CD4-positive, CD25-positive, alpha-beta regulatory T cell (primary cell): ENCODE data around the gene COL5A1. TPM values are rescaled to one million over a fixed set of nuclear protein-coding genes. Genes with fewer than 3 reads are reported as not detected.

Experiments
- ATAC-seq, 2 donors: fragments of 150-1000 bp; cut with Tn5 transposase; one replicate each; pipeline ENCODE4 v1.10.0; 2021; ENCODE audit warnings: low read depth in 2 of 2, moderate number of reproducible peaks in 2 of 2, moderate library complexity in 1 of 2
- DNase-seq, 3 donors: peaks; one replicate each; pipeline versions ENCODE4 v3.0.0 to v3.0.0-alpha.2; 2012 to 2022; ENCODE audit warnings: mixed read lengths in 1 of 3
- H3K27ac ChIP-seq: one replicate; pipeline ENCODE4 v1.7.0; 2013; ENCODE audit warnings: mild to moderate bottlenecking, low read length; ENCODE audit not compliant: insufficient read depth, poor library complexity, severe bottlenecking
- H3K27me3 ChIP-seq: one replicate; pipeline ENCODE4 v1.7.0; 2013; ENCODE audit warnings: low read length; ENCODE audit not compliant: control insufficient read depth, insufficient read depth
- H3K36me3 ChIP-seq: one replicate; pipeline ENCODE4 v1.7.0; 2013; ENCODE audit warnings: mild to moderate bottlenecking, low read length, moderate library complexity; ENCODE audit not compliant: control insufficient read depth, insufficient read depth
- H3K4me1 ChIP-seq: 2 replicates; pipeline ENCODE4 v1.7.0; 2013; ENCODE audit warnings: mild to moderate bottlenecking, low read length; ENCODE audit not compliant: insufficient read depth, control insufficient read depth, poor library complexity, severe bottlenecking
- H3K4me3 ChIP-seq: one replicate; pipeline ENCODE4 v1.7.0; 2013; ENCODE audit warnings: low read depth, mild to moderate bottlenecking, low read length, moderate library complexity
- H3K9me3 ChIP-seq, 2 experiments: 1 replicate in 1 of 2; 2 replicates in 1 of 2; pipeline ENCODE4 v1.7.0; 2013; ENCODE audit warnings: low read length in 2 of 2, mild to moderate bottlenecking in 1 of 2, moderate library complexity in 1 of 2; ENCODE audit not compliant: control insufficient read depth in 2 of 2
- H3K27ac Mint-ChIP-seq, 3 donors: one replicate each; pipeline ENCODE4 v1.8.0; 2020 to 2022; ENCODE audit warnings: mild to moderate bottlenecking in 3 of 3, mixed read lengths in 3 of 3, moderate library complexity in 2 of 3
- H3K27me3 Mint-ChIP-seq: one replicate; pipeline ENCODE4 v1.8.0; 2022; ENCODE audit warnings: mild to moderate bottlenecking, mixed read lengths
- H3K36me3 Mint-ChIP-seq: one replicate; pipeline ENCODE4 v1.8.0; 2020; ENCODE audit warnings: mixed read lengths
- H3K4me1 Mint-ChIP-seq, 4 donors: one replicate each; pipeline ENCODE4 v1.8.0; 2020 to 2022; ENCODE audit warnings: mixed read lengths in 4 of 4, mild to moderate bottlenecking in 1 of 4
- H3K4me3 Mint-ChIP-seq, 4 donors: one replicate each; pipeline ENCODE4 v1.8.0; 2020 to 2022; ENCODE audit warnings: mild to moderate bottlenecking in 4 of 4, mixed read lengths in 4 of 4, moderate library complexity in 3 of 4
- H3K9me3 Mint-ChIP-seq, 7 donors: one replicate each; pipeline ENCODE4 v1.8.0; 2020 to 2022; ENCODE audit warnings: mixed read lengths in 7 of 7, mild to moderate bottlenecking in 3 of 7, moderate library complexity in 2 of 7
- polyA plus RNA-seq, 4 donors: library from polyadenylated mRNA; unstranded; fragments of 300-500 nt; fragmentation: Illumina TruSeq; gene quantifications; one replicate each; pipeline ENCODE4 v1.2.3, GENCODE V29; 2021
- total RNA-seq: library from RNA; stranded (reverse); gene quantifications from one replicate; pipeline ENCODE4 v1.2.3, GENCODE V29; 2022

Gene COL5A1
- total and polyA plus RNA-seq, 5 donors from 2014 or later, result 0.02 to 1.7 (median 0.10) TPM; not detected in 2

DNA sequence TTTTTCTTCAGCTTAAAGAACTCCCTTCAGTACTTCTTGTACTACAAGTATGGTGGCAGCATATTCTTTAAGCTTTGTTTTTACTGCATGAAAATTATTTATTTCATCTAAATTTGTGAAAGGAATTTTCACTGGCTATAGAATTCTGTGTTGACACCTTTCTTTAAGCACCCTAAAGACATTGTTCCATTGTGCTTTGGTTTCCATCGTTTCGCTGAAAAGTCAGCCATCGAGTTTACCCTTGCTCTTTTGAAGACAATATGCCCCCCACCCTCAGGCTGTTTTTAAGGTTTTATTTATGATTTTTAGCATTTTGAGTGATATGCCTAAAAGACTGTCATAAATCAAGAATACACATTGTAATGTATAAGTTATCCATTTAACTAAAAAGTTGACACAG lies 27.3 kb upstream of the COL5A1 start:
- ATAC-seq, result no peak
- Mint-ChIP-seq H3K27ac (no peak overlapping the region), H3K4me3 (no peak overlapping the region), H3K27me3 (peaks cover 16% of the 10 kb centered on the region), H3K9me3 (peaks cover 0 to 14% (median 7%) of the 10 kb centered on the region in 7 donors), H3K4me1 (no peaks in the 10 kb centered on the region), H3K36me3 (no peaks in the 10 kb centered on the region)
- Histone ChIP-seq H3K27ac (no peak overlapping the region), H3K9me3 (peaks cover 9 to 12% of the 10 kb centered on the region in 2 experiments), H3K4me1 (no peaks in the 10 kb centered on the region), H3K36me3 (no peaks in the 10 kb centered on the region), H3K27me3 (peaks cover 2% of the 10 kb centered on the region), H3K4me3 (no peak overlapping the region)
- DNase-seq, result no peak

DNA sequence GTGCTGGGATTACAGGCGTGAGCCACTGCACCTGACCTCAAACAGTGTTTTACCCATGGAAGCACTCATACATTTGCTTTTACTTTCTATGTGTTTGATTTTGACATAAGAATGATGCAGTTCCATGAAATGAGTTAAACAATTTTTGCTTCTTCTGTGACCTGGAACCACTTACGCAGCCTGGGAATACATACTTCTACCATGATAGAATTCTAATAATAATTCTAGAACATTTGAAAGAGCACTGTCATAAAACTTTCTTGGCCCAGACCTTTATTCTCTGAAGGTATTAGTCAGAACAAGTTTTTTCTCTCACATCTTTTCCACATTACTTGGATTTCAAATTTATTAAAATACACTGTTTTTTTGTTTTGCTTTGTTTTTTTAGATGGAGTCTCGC lies 25.3 kb upstream of the COL5A1 start:
- no peak for DNase-seq
- Histone ChIP-seq H3K27me3 (peaks cover 2% of the 10 kb centered on the region), H3K4me3 (no peak overlapping the region), H3K36me3 (no peaks in the 10 kb centered on the region), H3K9me3 (peaks cover 9 to 12% of the 10 kb centered on the region in 2 experiments), H3K27ac (no peak overlapping the region), H3K4me1 (no peaks in the 10 kb centered on the region)
- peaks cover 0 to 13% (median 7%) of the 10 kb centered on the region in 7 donors for H3K9me3 Mint-ChIP-seq
- H3K4me3 Mint-ChIP-seq, result no peak overlapping the region
- ATAC-seq, result no peak
- no peaks in the 10 kb centered on the region for H3K36me3 Mint-ChIP-seq
- no peaks in the 10 kb centered on the region for H3K4me1 Mint-ChIP-seq
- peaks cover 10% of the 10 kb centered on the region for H3K27me3 Mint-ChIP-seq
- H3K27ac Mint-ChIP-seq, result no peak overlapping the region

DNA sequence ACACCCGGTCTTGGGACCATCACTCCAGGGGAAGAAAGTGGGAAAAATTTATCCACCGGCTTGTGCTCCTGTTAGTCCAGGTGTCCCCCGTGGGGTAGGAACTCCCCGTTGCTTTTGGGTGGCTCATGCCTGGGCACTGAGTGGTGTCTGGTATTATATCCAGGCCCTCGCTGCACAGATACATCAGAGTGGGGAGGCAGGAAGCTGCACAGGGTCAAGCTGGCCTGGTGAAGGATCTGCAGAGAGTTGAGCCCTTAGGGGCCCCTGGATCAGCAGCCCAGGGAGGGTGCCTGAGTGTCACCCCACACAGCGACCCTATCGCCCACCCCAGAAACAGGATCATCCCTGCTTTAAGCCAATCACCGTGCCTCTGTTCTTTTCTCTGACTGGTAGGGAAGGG lies 24.4 kb upstream of the COL5A1 start:
- no peak overlapping the region for H3K27ac ChIP-seq
- Mint-ChIP-seq H3K9me3 (peaks cover 0 to 8% (median 4%) of the 10 kb centered on the region in 7 donors), H3K27ac (no peak overlapping the region), H3K4me1 (no peaks in the 10 kb centered on the region), H3K4me3 (no peak overlapping the region), H3K27me3 (peaks cover 10% of the 10 kb centered on the region), H3K36me3 (no peaks in the 10 kb centered on the region)
- DNase-seq (no peak), ATAC-seq (no peak)
- H3K9me3 ChIP-seq, result peaks cover 5 to 6% of the 10 kb centered on the region in 2 experiments
- H3K4me1 ChIP-seq, result no peaks in the 10 kb centered on the region
- no peak overlapping the region for H3K4me3 ChIP-seq
- no peaks in the 10 kb centered on the region for H3K36me3 ChIP-seq
- H3K27me3 ChIP-seq, result no peaks in the 10 kb centered on the region

GRCh38 chr9:134617836-134618162 lies 23.8 kb upstream of the COL5A1 start:
- DNase-seq (no peak), ATAC-seq (no peak)
- H3K27me3 Mint-ChIP-seq, result peaks cover 6% of the 10 kb centered on the region
- Histone ChIP-seq H3K4me3 (no peak overlapping the region), H3K4me1 (no peaks in the 10 kb centered on the region), H3K9me3 (peaks cover 0 to under 1% of the 10 kb centered on the region in 2 experiments), H3K27ac (no peak overlapping the region), H3K27me3 (no peaks in the 10 kb centered on the region), H3K36me3 (no peaks in the 10 kb centered on the region)
- H3K4me3 Mint-ChIP-seq, result no peak overlapping the region
- H3K36me3 Mint-ChIP-seq, result no peaks in the 10 kb centered on the region
- H3K9me3 Mint-ChIP-seq, result peaks cover 0 to 3% (median 2%) of the 10 kb centered on the region in 7 donors
- H3K4me1 Mint-ChIP-seq, result no peaks in the 10 kb centered on the region
- no peak overlapping the region for H3K27ac Mint-ChIP-seq

DNA sequence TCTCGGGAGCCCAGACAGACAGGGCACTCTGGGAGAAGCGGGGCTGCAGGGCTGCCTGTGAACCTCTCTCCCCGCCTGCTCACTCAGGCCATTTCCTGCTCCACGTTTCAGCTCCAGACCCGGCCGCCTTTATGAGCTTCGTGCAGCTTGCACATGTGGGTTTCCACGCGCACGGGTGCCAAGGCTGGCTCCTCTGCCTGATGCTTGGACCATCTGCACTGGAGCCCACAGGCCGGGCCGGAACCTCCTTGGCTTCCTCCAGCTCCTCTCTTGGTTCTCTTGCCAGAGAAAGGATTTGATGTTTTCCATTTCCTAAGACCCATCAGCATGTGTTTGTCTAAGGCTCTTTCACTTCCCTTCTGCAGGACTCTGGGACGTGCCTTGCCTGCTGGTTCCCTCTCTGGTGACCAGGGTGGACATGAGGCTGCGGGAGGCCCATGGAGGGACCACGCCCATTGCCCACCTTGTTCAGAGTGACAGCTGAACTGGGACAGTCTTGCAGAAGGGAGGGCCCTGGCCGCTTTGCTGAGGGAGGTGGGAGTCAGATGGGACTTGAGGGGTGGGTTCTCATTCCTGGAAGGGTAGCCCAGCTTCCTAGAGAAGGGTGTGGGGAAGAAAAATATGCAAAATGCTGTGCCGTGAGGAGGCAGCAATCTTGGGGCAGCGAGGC lies 23.3 kb upstream of the COL5A1 start:
- Mint-ChIP-seq H3K4me1 (no peaks in the 10 kb centered on the region), H3K9me3 (peaks cover 0 to 3% (median 1%) of the 10 kb centered on the region in 7 donors), H3K4me3 (no peak overlapping the region), H3K36me3 (no peaks in the 10 kb centered on the region), H3K27ac (no peak overlapping the region), H3K27me3 (peaks cover 6% of the 10 kb centered on the region)
- Histone ChIP-seq H3K36me3 (no peaks in the 10 kb centered on the region), H3K9me3 (no peaks in the 10 kb centered on the region), H3K4me3 (no peak overlapping the region), H3K27me3 (no peaks in the 10 kb centered on the region), H3K4me1 (no peaks in the 10 kb centered on the region), H3K27ac (no peak overlapping the region)
- ATAC-seq, result no peak
- no peak for DNase-seq

- no peaks in the 10 kb centered on the region for H3K36me3 Mint-ChIP-seq
- DNase-seq (no peak), ATAC-seq (no peak)
- Histone ChIP-seq H3K36me3 (no peaks in the 10 kb centered on the region), H3K27ac (no peak overlapping the region), H3K9me3 (no peaks in the 10 kb centered on the region), H3K4me3 (no peak overlapping the region), H3K4me1 (no peaks in the 10 kb centered on the region), H3K27me3 (no peaks in the 10 kb centered on the region)
- no peak overlapping the region for H3K27ac Mint-ChIP-seq
- peaks cover 3% of the 10 kb centered on the region for H3K27me3 Mint-ChIP-seq
- H3K9me3 Mint-ChIP-seq, result peaks cover 0 to 3% (median under 1%) of the 10 kb centered on the region in 7 donors
- H3K4me1 Mint-ChIP-seq, result no peaks in the 10 kb centered on the region
- H3K4me3 Mint-ChIP-seq, result no peak overlapping the region
Observed at GRCh38 chr9:134618833-134619447, 22.7 kb upstream of the COL5A1 start.

DNA sequence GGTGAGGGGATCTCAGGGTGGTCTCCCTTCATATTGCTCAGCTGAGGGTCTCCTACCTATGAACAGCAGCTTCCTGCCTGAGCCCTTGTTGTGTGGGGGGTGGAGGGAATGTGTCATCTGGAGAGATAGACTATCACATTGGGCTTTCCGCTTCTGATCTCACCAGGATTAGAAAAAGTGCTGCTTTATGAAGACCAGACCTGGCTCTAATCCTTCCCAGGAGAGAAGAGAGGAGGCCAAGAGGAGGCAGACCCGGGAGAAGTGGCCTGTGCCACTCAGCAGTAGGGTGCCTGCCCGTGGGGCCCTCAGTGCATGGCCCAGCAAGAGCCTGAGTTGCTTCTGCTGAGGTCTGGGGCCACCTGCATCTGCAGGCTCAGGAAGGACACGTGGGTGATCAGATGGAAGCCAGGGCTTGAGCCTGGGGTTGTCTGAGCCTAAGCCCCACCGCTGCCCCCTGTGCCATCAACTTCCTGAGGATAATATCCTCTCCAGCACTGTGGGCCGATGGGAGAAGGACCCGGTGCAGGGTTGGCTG lies 22.1 kb upstream of the COL5A1 start:
- Histone ChIP-seq H3K27me3 (no peaks in the 10 kb centered on the region), H3K9me3 (no peaks in the 10 kb centered on the region), H3K4me1 (no peaks in the 10 kb centered on the region), H3K4me3 (no peak overlapping the region), H3K36me3 (no peaks in the 10 kb centered on the region), H3K27ac (no peak overlapping the region)
- Mint-ChIP-seq H3K27me3 (no peaks in the 10 kb centered on the region), H3K4me1 (no peaks in the 10 kb centered on the region), H3K27ac (no peak overlapping the region), H3K9me3 (peaks cover 0 to 3% (median 0%) of the 10 kb centered on the region in 7 donors), H3K4me3 (no peak overlapping the region), H3K36me3 (no peaks in the 10 kb centered on the region)
- ATAC-seq (no peak), DNase-seq (no peak)
